H1 (cell line): ENCODE measurements around the gene SLC9A3. TPM values are rescaled to one million over a fixed set of nuclear protein-coding genes. Genes with fewer than 3 reads are reported as not detected.

Source experiments
- CTCF ChIA-PET: fragments of 300-600 bp; sonication (Branson Sonifier 250); formaldehyde crosslinking; loops from one replicate; lab custom pipeline; 2021; ENCODE audit not compliant: partially characterized antibody; lab: Charles Lee
- POLR2A ChIA-PET: fragments of 300-600 bp; sonication (Branson Sonifier 250); formaldehyde crosslinking; loops from one replicate; lab custom pipeline; 2021; ENCODE audit warnings: inconsistent platforms; ENCODE audit not compliant: partially characterized antibody; lab: Charles Lee
- DNase-seq, 2 experiments: peaks; one replicate each; pipeline versions ENCODE4 v3.0.0 to v3.0.0-alpha.2; 2010 to 2022; ENCODE audit warnings: low spot score in 2 of 2, low read depth in 1 of 2, mixed read lengths in 1 of 2
- FAIRE-seq: peaks from 2 replicates; lab custom pipeline; 2011; peaks lifted over from hg19 to GRCh38; lab: Jason Lieb, UNC
- H2AFZ ChIP-seq: 2 replicates; pipeline ENCODE4 v1.8.1; 2012; ENCODE audit warnings: low read length, inconsistent platforms
- H2AK5ac ChIP-seq: 2 replicates; pipeline ENCODE4 v1.6.1; 2013; ENCODE audit warnings: low read depth, low read length
- H2BK120ac ChIP-seq: replicated peaks from 2 replicates; pipeline ENCODE3; 2013; ENCODE audit warnings: low read depth, low read length, inconsistent platforms
- H2BK12ac ChIP-seq: 2 replicates; pipeline ENCODE4 v1.6.1; 2013; ENCODE audit warnings: low read depth, low read length
- H2BK15ac ChIP-seq: 2 replicates; pipeline ENCODE4 v1.6.1; 2013; ENCODE audit warnings: low read length
- H2BK20ac ChIP-seq: 2 replicates; pipeline ENCODE4 v1.6.1; 2013; ENCODE audit warnings: low read length
- H2BK5ac ChIP-seq: 2 replicates; pipeline ENCODE4 v1.6.1; 2013; ENCODE audit warnings: low read depth, low read length
- H3K14ac ChIP-seq: 2 replicates; pipeline ENCODE4 v1.6.1; 2013; ENCODE audit warnings: inconsistent platforms; ENCODE audit not compliant: insufficient read length
- H3K18ac ChIP-seq: 2 replicates; pipeline ENCODE4 v1.6.1; 2013; ENCODE audit warnings: low read length; ENCODE audit errors: extremely low read depth
- H3K23ac ChIP-seq: 2 replicates; pipeline ENCODE4 v1.6.1; 2013; ENCODE audit warnings: inconsistent platforms; ENCODE audit not compliant: insufficient read length
- H3K23me2 ChIP-seq: 2 replicates; pipeline ENCODE4 v1.6.1; 2013; ENCODE audit warnings: low read depth, low read length
- H3K27ac ChIP-seq: 2 replicates; pipeline ENCODE4 v1.6.1; 2011; ENCODE audit warnings: low read depth, low read length, inconsistent platforms
- H3K27me3 ChIP-seq, 4 experiments: replicated peaks in 1 of 4; 1 replicate in 1 of 4; 2 replicates in 3 of 4; pipeline versions ENCODE4 v1.6.1 to v1.8.1; 2011 to 2013; ENCODE audit warnings: low read length in 3 of 4, mild to moderate bottlenecking in 3 of 4, inconsistent platforms in 2 of 4, mixed read lengths in 2 of 4, moderate library complexity in 1 of 4; ENCODE audit not compliant: control insufficient read depth in 3 of 4, insufficient read depth in 3 of 4; ENCODE audit errors: extremely low read depth in 1 of 4
- H3K36me3 ChIP-seq, 4 experiments: 2 replicates each; pipeline versions ENCODE4 v1.6.1 to v1.8.1; 2011 to 2013; ENCODE audit warnings: mild to moderate bottlenecking in 4 of 4, low read length in 3 of 4, moderate library complexity in 2 of 4, control low read depth in 1 of 4, inconsistent platforms in 1 of 4; ENCODE audit not compliant: insufficient read depth in 4 of 4, control insufficient read depth in 2 of 4
- H3K4ac ChIP-seq: replicated peaks from 2 replicates; pipeline ENCODE3; 2013; ENCODE audit warnings: low read length, low read depth, mixed read lengths, inconsistent platforms; ENCODE audit not compliant: insufficient read length
- H3K4me1 ChIP-seq, 4 experiments: replicated peaks in 1 of 4; 1 replicate in 1 of 4; 2 replicates in 3 of 4; pipeline versions ENCODE4 v1.6.1 to v1.8.1; 2011 to 2013; ENCODE audit warnings: low read length in 3 of 4, inconsistent platforms in 2 of 4, mixed read lengths in 1 of 4; ENCODE audit not compliant: insufficient read depth in 4 of 4, control insufficient read depth in 3 of 4
- H3K4me2 ChIP-seq, 2 experiments: 2 replicates each; pipeline versions ENCODE4 v1.6.1 to v1.8.1; 2011 to 2013; ENCODE audit warnings: low read depth in 2 of 2, low read length in 2 of 2, control low read depth in 1 of 2, inconsistent platforms in 1 of 2, mild to moderate bottlenecking in 1 of 2; ENCODE audit not compliant: insufficient read depth in 1 of 2
- H3K4me3 ChIP-seq, 4 experiments: fragments of 200-600, 300-600 bp in 1 of 4; sonication (generic), shearing (Covaris generic), sonication (Bioruptor Twin) in 1 of 4; 2 replicates each; pipeline versions ENCODE4 v1.5.1 to v1.8.1; 2011 to 2016; ENCODE audit warnings: low read length in 4 of 4, low read depth in 3 of 4, control low read depth in 2 of 4, inconsistent platforms in 2 of 4, mild to moderate bottlenecking in 2 of 4, mixed read lengths in 1 of 4, moderate library complexity in 1 of 4; ENCODE audit not compliant: insufficient read depth in 2 of 4; ENCODE audit errors: extremely low read depth in 1 of 4
- H3K56ac ChIP-seq: replicated peaks from 2 replicates; pipeline ENCODE3; 2013; ENCODE audit warnings: low read depth, mild to moderate bottlenecking, mixed read lengths, low read length, inconsistent platforms; ENCODE audit not compliant: insufficient read length
- H3K79me1 ChIP-seq: 2 replicates; pipeline ENCODE4 v1.6.1; 2013; ENCODE audit warnings: low read depth, low read length, control low read depth
- H3K79me2 ChIP-seq, 2 experiments: 2 replicates each; pipeline versions ENCODE4 v1.6.1 to v1.8.1; 2012 to 2013; ENCODE audit warnings: low read length in 2 of 2, mild to moderate bottlenecking in 2 of 2, inconsistent platforms in 1 of 2; ENCODE audit not compliant: insufficient read depth in 2 of 2, control insufficient read depth in 1 of 2
- H3K9ac ChIP-seq, 4 experiments: replicated peaks in 1 of 4; 1 replicate in 1 of 4; 2 replicates in 3 of 4; pipeline versions ENCODE4 v1.6.1 to v1.8.1; 2011 to 2013; ENCODE audit warnings: low read depth in 3 of 4, low read length in 3 of 4, control low read depth in 2 of 4, mild to moderate bottlenecking in 2 of 4, moderate library complexity in 2 of 4, inconsistent platforms in 1 of 4; ENCODE audit errors: extremely low read depth in 1 of 4
- H3K9me3 ChIP-seq, 2 experiments: 2 replicates each; pipeline versions ENCODE4 v1.6.1 to v1.8.1; 2012 to 2013; ENCODE audit warnings: mild to moderate bottlenecking in 2 of 2, moderate library complexity in 2 of 2, control low read depth in 1 of 2, inconsistent platforms in 1 of 2, low read depth in 1 of 2, low read length in 1 of 2, mixed read lengths in 1 of 2; ENCODE audit not compliant: insufficient read depth in 2 of 2
- H4K20me1 ChIP-seq, 2 experiments: replicated peaks in 1 of 2; 2 replicates each; pipeline versions ENCODE3 to v1.8.1; 2011 to 2013; ENCODE audit warnings: inconsistent platforms in 2 of 2, low read length in 2 of 2, mild to moderate bottlenecking in 1 of 2; ENCODE audit not compliant: insufficient read depth in 2 of 2, control insufficient read depth in 1 of 2
- H4K5ac ChIP-seq: 2 replicates; pipeline ENCODE4 v1.6.1; 2013; ENCODE audit warnings: low read length, low read depth, mixed read lengths, inconsistent platforms; ENCODE audit not compliant: insufficient read length
- H4K8ac ChIP-seq: 2 replicates; pipeline ENCODE4 v1.8.0; 2013; ENCODE audit warnings: mild to moderate bottlenecking, moderate library complexity, low read length, inconsistent platforms; ENCODE audit not compliant: insufficient read depth; ENCODE audit errors: extremely low read depth
- H4K91ac ChIP-seq: replicated peaks from 2 replicates; pipeline ENCODE3; 2013; ENCODE audit warnings: low read length, mixed read lengths, inconsistent platforms; ENCODE audit not compliant: insufficient read length
- RFX5 ChIP-seq: IDR thresholded peaks from 2 replicates; pipeline ENCODE4 v1.6.1; 2011; ENCODE audit warnings: low read depth, low read length, improper control_type of control experiment, borderline replicate concordance
- WGBS, 2 experiments: shearing (Covaris generic) in 1 of 2; methylation state at CpG; one replicate each; pipeline versions ENCODE4 v1.1.6 to v1.1.7; 2013 to 2015; ENCODE audit warnings: low lambda C conversion rate in 2 of 2, mixed read lengths in 2 of 2, inconsistent platforms in 1 of 2, low coverage in 1 of 2, missing lambda C conversion rate in 1 of 2; ENCODE audit not compliant: insufficient replicate concordance in 2 of 2, insufficient coverage in 1 of 2, insufficient read length in 1 of 2; ENCODE audit errors: extremely low coverage in 1 of 2, missing lambda C conversion rate in 1 of 2; 5-methylcytosine and 5-hydroxymethylcytosine counted together
- polyA plus RNA-seq, 7 experiments: library from polyadenylated mRNA; depleted of rRNA in 3 of 7; stranded (reverse) in 5 of 7; unstranded in 2 of 7; fragments of >200 nt in 5 of 7; fragments of 200-250 nt in 2 of 7; gene quantifications; 1 replicate in 5 of 7; 2 replicates in 1 of 7; 4 replicates in 1 of 7; pipeline versions ENCODE4 v1.2.1 to v1.2.3, GENCODE V29; 2011 to 2013; ENCODE audit warnings: missing spikeins in 2 of 7, mixed read lengths in 2 of 7
- total RNA-seq: library from RNA; stranded (reverse); fragmentation: NEBNext Ultra II Directional; extraction: Animal tissue kit (Norgen Biotek cat#: 25700); gene quantifications from 2 replicates; pipeline ENCODE4 v1.2.1, GENCODE V29; 2021

The SLC9A3 gene
- total and polyA plus RNA-seq, 2 of the 8 experiments (the other 6 are each of a cell fraction or from before 2014, with no cell fraction given) = 0.95 to 1.0 TPM

- no peaks in the 10 kb centered on the region; the same call in 1 of the 2 replicates for H3K23me2 ChIP-seq
- H3K9me3 ChIP-seq = no peaks in the 10 kb centered on the region
- DNase-seq (no peak), FAIRE-seq (no peak)
- 90% methylated on average over 26 of the region's 30 CpGs; no CpG with 5 or more reads in 1 of the 2 experiments for WGBS, 2 experiments
- no peak overlapping the region for H3K4ac ChIP-seq
- no peaks in the 10 kb centered on the region for H4K20me1 ChIP-seq
- no peak overlapping the region for H2BK20ac ChIP-seq
- H2BK5ac ChIP-seq = no peak overlapping the region
- H3K79me1 ChIP-seq = no peaks in the 10 kb centered on the region
- no peak overlapping the region for H3K23ac ChIP-seq
- no peak overlapping the region for H3K4me2 ChIP-seq
- no peaks in the 10 kb centered on the region for H3K36me3 ChIP-seq
- no peaks in the 10 kb centered on the region for H3K79me2 ChIP-seq
- H3K27me3 ChIP-seq = peaks cover 0 to 4% (median 0%) of the 10 kb centered on the region in 4 experiments; a peak in 1 of 7 replicates
- H2BK120ac ChIP-seq = no peak overlapping the region
- no peak overlapping the region for H2BK15ac ChIP-seq
- TF ChIP-seq RFX5 = no peak
- ChIA-PET CTCF (interaction anchor here (0.6 to 1.5 kb wide), 3 partner anchors 11 to 130 kb away, joined by 3 to 4 read pairs (median 4); no protein-coding TSS in a partner anchor), POLR2A (interaction anchor here (0.7 kb wide), 1 partner anchor 102 kb away, joined by 3 read pairs; no protein-coding TSS in a partner anchor)
- H3K4me1 ChIP-seq = no peaks in the 10 kb centered on the region
- no peak overlapping the region for H4K91ac ChIP-seq
- H2BK12ac ChIP-seq = no peak overlapping the region
- H3K56ac ChIP-seq = no peak overlapping the region
- no peak overlapping the region for H4K8ac ChIP-seq
- no peak overlapping the region for H3K9ac ChIP-seq
- H3K18ac ChIP-seq = no peak overlapping the region
- no peak overlapping the region for H4K5ac ChIP-seq
- H2AFZ ChIP-seq = no peak overlapping the region
- H3K4me3 ChIP-seq = no peak overlapping the region
- H3K14ac ChIP-seq = no peak overlapping the region
- no peak overlapping the region for H2AK5ac ChIP-seq
- no peak overlapping the region for H3K27ac ChIP-seq
Observed at GRCh38 chr5:543755-544674, 19.8 kb upstream of the SLC9A3 start.
